ENCODE data around the gene TBC1D22A. TPM values are rescaled to one million over a fixed set of nuclear protein-coding genes. Genes with fewer than 3 reads are reported as not detected.

TBC1D22A gene
- total and polyA plus RNA-seq, 2 experiments from 2014 or later = 15.3 to 19.8 TPM

- H3K79me2 ChIP-seq = no peaks in the 10 kb centered on the region
- H3K4me3 ChIP-seq = no peak overlapping the region
- no peak overlapping the region for H3K4me2 ChIP-seq
- no peaks in the 10 kb centered on the region for H3K27me3 ChIP-seq
- peak overlapping the region; percentile 88 for H3K27ac ChIP-seq
- WGBS (ENCODE audit: low lambda C conversion rate, missing lambda C conversion rate) = 98% methylated on average over 3 of the region's 6 CpGs
- no peaks in the 10 kb centered on the region for H3K9me2 ChIP-seq (replicated peaks; ENCODE audit: insufficient read depth)
- H2AFZ ChIP-seq = no peak overlapping the region
- DNase-seq (ENCODE audit: low spot score) = no peak
- no peaks in the 10 kb centered on the region for H3K36me3 ChIP-seq (replicated peaks; ENCODE audit: insufficient read depth, low read depth)
- no peak for TF ChIP-seq CTCF (IDR thresholded peaks at IDR 0.05; ENCODE audit: poor library complexity)
- TF ChIP-seq EZH2phosphoT487 (IDR thresholded peaks at IDR 0.05; ENCODE audit: low read depth, severe bottlenecking, unreplicated experiment) = no peak
- no peak for TF ChIP-seq EZH2 (IDR thresholded peaks at IDR 0.05; ENCODE audit: borderline replicate concordance)
- no peaks in the 10 kb centered on the region for H3K9me3 ChIP-seq (ENCODE audit: low read depth)
- peaks cover 18% of the 10 kb centered on the region for H3K4me1 ChIP-seq (ENCODE audit: insufficient read depth)
- H4K20me1 ChIP-seq (ENCODE audit: insufficient read depth, poor library complexity, severe bottlenecking) = no peaks in the 10 kb centered on the region
Observed at GRCh38 chr22:46752988-46753310, 9.5 kb upstream of the TBC1D22A start.

- Histone ChIP-seq H2AFZ (no peak overlapping the region), H3K27ac (peak overlapping the region; percentile 88), H3K4me3 (no peak overlapping the region), H3K9me3 (ENCODE audit: low read depth) (no peaks in the 10 kb centered on the region), H3K36me3 (replicated peaks; ENCODE audit: insufficient read depth, low read depth) (no peaks in the 10 kb centered on the region), H3K4me2 (no peak overlapping the region), H3K9me2 (replicated peaks; ENCODE audit: insufficient read depth) (no peaks in the 10 kb centered on the region), H3K79me2 (no peaks in the 10 kb centered on the region), H3K27me3 (no peaks in the 10 kb centered on the region), H4K20me1 (ENCODE audit: insufficient read depth, poor library complexity, severe bottlenecking) (no peaks in the 10 kb centered on the region), H3K4me1 (ENCODE audit: insufficient read depth) (peaks cover 18% of the 10 kb centered on the region)
- no peak for DNase-seq (ENCODE audit: low spot score)
- TF ChIP-seq CTCF (IDR thresholded peaks at IDR 0.05; ENCODE audit: poor library complexity) (no peak), EZH2phosphoT487 (IDR thresholded peaks at IDR 0.05; ENCODE audit: low read depth, severe bottlenecking, unreplicated experiment) (no peak), EZH2 (IDR thresholded peaks at IDR 0.05; ENCODE audit: borderline replicate concordance) (no peak)
- WGBS (ENCODE audit: low lambda C conversion rate, missing lambda C conversion rate) = 93% methylated on average over 8 of the region's 8 CpGs
Observed at GRCh38 chr22:46753360-46753759, 9.1 kb upstream of the TBC1D22A start.

DNA sequence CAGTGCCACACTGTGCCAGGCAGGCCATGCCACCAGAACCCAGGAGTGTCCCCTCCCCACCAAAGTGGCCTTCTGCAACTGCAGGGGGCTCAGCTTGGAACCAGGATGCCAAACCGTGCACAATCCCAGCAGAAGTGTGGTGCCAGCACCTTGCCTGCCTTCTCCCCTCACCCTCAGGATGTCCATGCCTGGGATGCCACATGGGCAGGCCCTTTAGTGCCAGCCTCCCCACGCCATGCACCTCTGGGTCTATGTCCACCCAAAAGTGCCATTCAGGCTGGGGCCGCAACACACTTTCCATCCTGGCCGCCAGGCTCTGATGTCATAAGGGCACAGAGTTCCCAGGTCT lies 8.7 kb upstream of the TBC1D22A start:
- 91% methylated on average over 4 of the region's 4 CpGs for WGBS (ENCODE audit: low lambda C conversion rate, missing lambda C conversion rate)
- no peaks in the 10 kb centered on the region for H3K36me3 ChIP-seq (replicated peaks; ENCODE audit: insufficient read depth, low read depth)
- no peaks in the 10 kb centered on the region for H3K9me2 ChIP-seq (replicated peaks; ENCODE audit: insufficient read depth)
- TF ChIP-seq EZH2phosphoT487 (IDR thresholded peaks at IDR 0.05; ENCODE audit: low read depth, severe bottlenecking, unreplicated experiment) = no peak
- TF ChIP-seq EZH2 (IDR thresholded peaks at IDR 0.05; ENCODE audit: borderline replicate concordance) = no peak
- no peak for TF ChIP-seq CTCF (IDR thresholded peaks at IDR 0.05; ENCODE audit: poor library complexity)
- DNase-seq (ENCODE audit: low spot score) = no peak
- H3K27me3 ChIP-seq = no peaks in the 10 kb centered on the region
- H3K4me3 ChIP-seq = no peak overlapping the region
- H2AFZ ChIP-seq = no peak overlapping the region
- H4K20me1 ChIP-seq (ENCODE audit: insufficient read depth, poor library complexity, severe bottlenecking) = no peaks in the 10 kb centered on the region
- no peaks in the 10 kb centered on the region for H3K79me2 ChIP-seq
- H3K9me3 ChIP-seq (ENCODE audit: low read depth) = no peaks in the 10 kb centered on the region
- peak overlapping the region; percentile 88 for H3K27ac ChIP-seq
- peak overlapping the region; percentile 17 for H3K4me2 ChIP-seq
- peaks cover 18% of the 10 kb centered on the region for H3K4me1 ChIP-seq (ENCODE audit: insufficient read depth)
